HG02943 (cell line): Measurements from ENCODE around the gene MICALL2.
A peak's percentile ranks its signal among the peaks of the same experiment; 100 is the strongest.

Source experiments
- ATAC-seq: cut with Tn5 transposase; IDR thresholded peaks from one replicate; pipeline ENCODE4 v1.9.1; 2021; ENCODE audit warnings: mild to moderate bottlenecking, low read depth, moderate library complexity; ENCODE audit not compliant: unreplicated experiment

Gene MICALL2

GRCh38 chr7:1458683-1459511, at the start of gene MICALL2:
MICALL2 (minus strand) TSS chr7:1459470; CDS start chr7:1459326, 144 bp downstream.
- peak; percentile 9 for ATAC-seq

- ATAC-seq: no peak
Observed at GRCh38 chr7:1508277-1508758, 49.0 kb upstream of the MICALL2 start.

- ATAC-seq: no peak
Observed at GRCh38 chr7:1505731-1506550, 46.7 kb upstream of the MICALL2 start.

- peak; percentile 65 for ATAC-seq
Observed at GRCh38 chr7:1503816-1504775, 44.8 kb upstream of the MICALL2 start, which contains the start of gene INTS1. INTS1 (minus strand) TSS chr7:1504389; CDS start chr7:1503960, 429 bp downstream.

- no peak for ATAC-seq
Observed at GRCh38 chr7:1503390-1503789, 44.1 kb upstream of the MICALL2 start.

- no peak for ATAC-seq
Observed at GRCh38 chr7:1502845-1503244, 43.6 kb upstream of the MICALL2 start.

GRCh38 chr7:1501487-1502270, 42.4 kb upstream of the MICALL2 start:
- ATAC-seq: no peak

GRCh38 chr7:1500064-1500807, 41.0 kb upstream of the MICALL2 start:
- ATAC-seq: no peak

GRCh38 chr7:1499367-1500029, 40.2 kb upstream of the MICALL2 start:
- ATAC-seq: no peak

- no peak for ATAC-seq
Observed at GRCh38 chr7:1498370-1499305, 39.4 kb upstream of the MICALL2 start.

GRCh38 chr7:1497293-1497927, 38.1 kb upstream of the MICALL2 start:
- ATAC-seq: no peak

- ATAC-seq: no peak
Observed at GRCh38 chr7:1496531-1497292, 37.4 kb upstream of the MICALL2 start.

GRCh38 chr7:1495564-1496242, 36.4 kb upstream of the MICALL2 start:
- no peak for ATAC-seq

GRCh38 chr7:1494866-1495563, 35.7 kb upstream of the MICALL2 start:
- ATAC-seq: no peak

- no peak for ATAC-seq
Observed at GRCh38 chr7:1494447-1494846, 35.2 kb upstream of the MICALL2 start.
